KMS-11 (cell line): ENCODE results near the gene ADGRG1.
A peak's percentile ranks its signal among the peaks of the same experiment; 100 is the strongest.

Experiments used
- H2AFZ ChIP-seq: fragments of 200-600 bp; sonication (generic); 2 replicates; pipeline ENCODE4 v1.6.1; 2016; ENCODE audit warnings: antibody characterized with exemption, mixed run types, low read depth
- H3K27ac ChIP-seq: fragments of 200-600 bp; sonication (generic); 2 replicates; pipeline ENCODE4 v1.6.1; 2016; ENCODE audit warnings: mild to moderate bottlenecking, mixed run types
- H3K27me3 ChIP-seq: fragments of 200-600 bp; sonication (generic); 2 replicates; pipeline ENCODE4 v1.6.1; 2017; ENCODE audit warnings: mild to moderate bottlenecking, low read depth, mixed run types, moderate library complexity; ENCODE audit not compliant: insufficient read depth
- H3K36me3 ChIP-seq: fragments of 200-600 bp; sonication (generic); 2 replicates; pipeline ENCODE4 v1.6.1; 2017; ENCODE audit warnings: mild to moderate bottlenecking, mixed run types; ENCODE audit not compliant: insufficient read depth
- H3K4me1 ChIP-seq: fragments of 200-600 bp; sonication (generic); 2 replicates; pipeline ENCODE4 v1.6.1; 2016; ENCODE audit warnings: mild to moderate bottlenecking, low read depth, mixed run types; ENCODE audit not compliant: poor library complexity, severe bottlenecking
- H3K4me2 ChIP-seq: fragments of 200-600 bp; sonication (generic); 2 replicates; pipeline ENCODE4 v1.7.0; 2016; ENCODE audit warnings: mild to moderate bottlenecking, mixed run types
- H3K4me3 ChIP-seq: fragments of 200-600 bp; sonication (generic); IDR thresholded peaks from 2 replicates; pipeline ENCODE4 v1.6.1; 2017; ENCODE audit warnings: low read depth, low read length, mixed read lengths; ENCODE audit not compliant: insufficient read depth
- H3K79me2 ChIP-seq: fragments of 200-600 bp; sonication (generic); 2 replicates; pipeline ENCODE4 v1.6.1; 2016; ENCODE audit warnings: low read depth, mixed run types; ENCODE audit not compliant: insufficient read depth
- H3K9ac ChIP-seq: fragments of 200-600 bp; sonication (generic); 2 replicates; pipeline ENCODE4 v1.6.1; 2016; ENCODE audit warnings: mild to moderate bottlenecking, mixed run types
- H4K20me1 ChIP-seq: fragments of 200-600 bp; sonication (generic); 2 replicates; pipeline ENCODE4 v1.6.1; 2016; ENCODE audit warnings: mild to moderate bottlenecking, mixed run types; ENCODE audit not compliant: insufficient read depth
- TF ChIP-seq, protein P1 (sequence below): fragments of 200-600 bp; sonication (generic); conservative IDR thresholded peaks from 2 replicates; pipeline ENCODE4 v1.6.1; 2017; ENCODE audit warnings: low read depth, mild to moderate bottlenecking, antibody characterized with exemption, low read length, moderate library complexity, mixed read lengths

The ADGRG1 gene

DNA sequence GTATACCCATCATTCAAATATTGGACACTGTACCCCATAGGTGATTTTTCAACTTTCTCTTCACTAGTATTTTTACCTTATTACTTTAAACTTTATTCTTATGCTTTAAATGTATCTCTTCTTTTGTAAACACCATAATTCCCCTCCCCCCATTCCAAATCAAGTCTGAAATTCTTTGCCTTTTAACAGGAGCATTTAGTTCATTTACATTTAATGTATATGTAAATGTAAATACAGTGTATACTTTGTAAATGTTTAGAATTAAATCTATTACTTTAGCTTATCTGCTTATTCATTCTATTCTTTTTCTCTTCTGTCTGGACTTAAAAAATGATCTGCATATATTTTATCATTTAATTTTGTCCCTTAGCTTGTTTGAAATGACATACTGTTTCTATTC is 30.0 kb upstream of the ADGRG1 start:
- H3K4me2 ChIP-seq, result no peak overlapping the region
- H3K27ac ChIP-seq, result no peak overlapping the region
- TF ChIP-seq, protein P1, sequence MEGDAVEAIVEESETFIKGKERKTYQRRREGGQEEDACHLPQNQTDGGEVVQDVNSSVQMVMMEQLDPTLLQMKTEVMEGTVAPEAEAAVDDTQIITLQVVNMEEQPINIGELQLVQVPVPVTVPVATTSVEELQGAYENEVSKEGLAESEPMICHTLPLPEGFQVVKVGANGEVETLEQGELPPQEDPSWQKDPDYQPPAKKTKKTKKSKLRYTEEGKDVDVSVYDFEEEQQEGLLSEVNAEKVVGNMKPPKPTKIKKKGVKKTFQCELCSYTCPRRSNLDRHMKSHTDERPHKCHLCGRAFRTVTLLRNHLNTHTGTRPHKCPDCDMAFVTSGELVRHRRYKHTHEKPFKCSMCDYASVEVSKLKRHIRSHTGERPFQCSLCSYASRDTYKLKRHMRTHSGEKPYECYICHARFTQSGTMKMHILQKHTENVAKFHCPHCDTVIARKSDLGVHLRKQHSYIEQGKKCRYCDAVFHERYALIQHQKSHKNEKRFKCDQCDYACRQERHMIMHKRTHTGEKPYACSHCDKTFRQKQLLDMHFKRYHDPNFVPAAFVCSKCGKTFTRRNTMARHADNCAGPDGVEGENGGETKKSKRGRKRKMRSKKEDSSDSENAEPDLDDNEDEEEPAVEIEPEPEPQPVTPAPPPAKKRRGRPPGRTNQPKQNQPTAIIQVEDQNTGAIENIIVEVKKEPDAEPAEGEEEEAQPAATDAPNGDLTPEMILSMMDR, result no peak
- H3K4me1 ChIP-seq, result peaks cover 36% of the 10 kb centered on the region
- no peaks in the 10 kb centered on the region for H3K36me3 ChIP-seq
- H3K27me3 ChIP-seq, result no peaks in the 10 kb centered on the region
- no peak overlapping the region for H3K4me3 ChIP-seq
- H3K79me2 ChIP-seq, result no peaks in the 10 kb centered on the region
- H3K9ac ChIP-seq, result no peak overlapping the region
- H4K20me1 ChIP-seq, result no peaks in the 10 kb centered on the region
- H2AFZ ChIP-seq, result no peak overlapping the region

DNA sequence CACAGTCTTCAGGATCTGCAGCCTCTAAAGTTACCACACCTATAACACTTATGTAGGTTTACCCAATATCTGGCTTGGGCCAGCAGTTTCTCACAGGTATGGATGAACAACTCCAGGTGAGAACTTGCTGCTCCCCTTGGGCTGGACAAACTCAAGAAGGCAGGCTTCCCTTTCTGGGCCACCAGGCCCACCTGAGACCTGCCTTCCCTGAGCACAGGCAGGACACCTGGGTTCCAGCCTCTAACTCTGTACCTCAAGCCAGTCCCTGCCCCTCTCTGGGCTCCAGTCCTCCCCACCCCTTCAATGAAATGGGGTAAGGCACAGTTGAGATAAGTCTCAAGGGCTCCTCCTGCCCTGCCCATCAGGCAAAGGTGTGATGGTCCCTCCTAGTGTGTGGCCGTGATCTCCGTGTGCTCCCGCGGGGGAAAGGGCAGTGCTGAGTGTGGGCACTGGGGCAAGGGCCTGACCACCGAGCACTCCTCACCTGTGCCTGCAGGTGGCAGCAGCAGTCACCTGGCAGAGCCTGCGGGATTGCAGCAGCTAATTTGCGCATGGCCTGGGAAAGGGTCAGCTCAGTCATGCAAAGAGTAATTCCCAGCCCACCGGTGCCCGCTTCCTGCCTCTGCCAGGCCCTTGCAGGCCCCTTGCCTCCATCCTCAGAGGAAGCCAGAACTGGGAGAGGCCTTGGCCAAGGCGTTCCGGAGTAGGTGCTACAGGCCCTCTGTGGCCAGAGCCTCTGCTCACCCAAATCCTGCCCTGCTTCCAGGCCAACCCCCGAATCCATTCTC is 28.2 kb upstream of the ADGRG1 start:
- Histone ChIP-seq H3K4me2 (peak overlapping the region; percentile 76; the same call in 1 of the 2 replicates), H3K79me2 (no peaks in the 10 kb centered on the region), H2AFZ (peak overlapping the region; percentile 42; the same call in 1 of the 2 replicates), H3K27ac (peak overlapping the region; percentile 88), H3K4me3 (no peak overlapping the region), H3K27me3 (no peaks in the 10 kb centered on the region), H4K20me1 (no peaks in the 10 kb centered on the region), H3K36me3 (no peaks in the 10 kb centered on the region), H3K4me1 (peaks cover 51% of the 10 kb centered on the region), H3K9ac (no peak overlapping the region)
- TF ChIP-seq, protein P1, result peak; percentile 69

DNA sequence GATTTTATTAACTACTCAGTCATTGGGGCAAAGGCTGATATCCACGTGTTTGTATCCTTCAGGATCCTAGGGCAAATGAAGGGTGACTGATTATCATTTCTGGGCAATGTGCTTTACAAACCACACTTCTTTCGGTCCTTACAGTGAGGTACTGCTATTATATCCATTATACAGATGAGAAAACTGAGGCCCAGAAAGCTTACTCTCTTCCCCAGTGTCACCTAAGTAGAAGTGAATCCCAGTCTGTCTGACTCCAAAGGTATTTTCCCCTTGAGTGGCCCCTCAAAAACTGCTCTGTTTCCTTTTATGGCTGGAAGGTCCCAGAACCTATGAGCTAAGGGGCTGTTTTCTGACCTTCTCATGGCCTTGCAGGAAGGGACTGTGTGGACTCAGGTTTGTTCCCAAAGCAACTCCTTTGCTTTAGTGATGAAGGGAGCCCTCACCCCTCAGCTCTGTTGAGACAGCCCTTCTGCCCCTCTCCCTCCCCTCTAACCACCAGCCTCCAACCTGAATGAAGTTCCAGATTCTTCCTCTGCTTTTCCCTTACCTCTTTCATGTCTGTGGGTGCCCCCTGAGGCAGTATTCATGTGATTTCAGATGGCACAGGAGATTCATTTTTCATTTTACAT is 27.4 kb upstream of the ADGRG1 start:
- Histone ChIP-seq H2AFZ (peak overlapping the region; percentile 24; the same call in 1 of the 2 replicates), H3K27ac (peak overlapping the region; percentile 88), H4K20me1 (no peaks in the 10 kb centered on the region), H3K9ac (peak overlapping the region; percentile 32; the same call in 1 of the 2 replicates), H3K4me3 (no peak overlapping the region), H3K79me2 (no peaks in the 10 kb centered on the region), H3K4me2 (peak overlapping the region; percentile 76), H3K4me1 (peaks cover 59% of the 10 kb centered on the region), H3K27me3 (no peaks in the 10 kb centered on the region), H3K36me3 (no peaks in the 10 kb centered on the region)
- TF ChIP-seq, protein P1, result no peak

DNA sequence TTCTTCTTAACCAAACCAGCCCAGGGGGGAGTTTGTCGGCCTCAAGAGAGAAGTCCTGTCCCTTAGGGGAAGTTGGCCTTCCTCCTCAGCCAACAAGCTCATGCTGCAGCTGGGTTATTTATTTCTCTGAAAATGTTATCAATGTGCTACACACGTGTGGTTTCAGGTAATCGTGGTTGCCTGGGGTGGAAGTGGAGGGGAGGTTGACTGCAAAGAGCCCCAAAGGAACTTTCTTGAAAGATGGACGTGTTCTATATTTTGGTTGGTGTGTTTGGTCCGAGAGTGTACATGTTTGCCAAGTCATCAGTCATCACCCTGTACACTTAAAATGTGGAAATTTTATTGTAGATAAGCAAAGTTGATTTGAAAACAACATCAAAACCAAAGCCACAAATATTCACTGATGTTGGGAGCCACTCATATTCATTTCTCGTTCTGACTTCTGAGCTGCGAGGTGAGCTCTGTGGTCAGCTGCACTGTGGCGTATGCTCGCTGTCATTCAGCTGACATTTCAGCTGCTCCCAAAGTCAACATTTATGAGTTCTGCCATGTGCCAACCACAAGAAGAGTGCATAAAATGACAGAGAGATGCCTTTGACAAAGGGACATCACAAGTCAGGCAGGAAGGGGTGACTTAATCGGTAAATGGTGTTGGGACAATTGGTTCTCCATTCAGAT is 26.5 kb upstream of the ADGRG1 start:
- Histone ChIP-seq H3K36me3 (no peaks in the 10 kb centered on the region), H3K79me2 (no peaks in the 10 kb centered on the region), H3K9ac (peak overlapping the region; percentile 32; the same call in 1 of the 2 replicates), H3K4me3 (no peak overlapping the region), H3K27ac (peak overlapping the region; percentile 88), H4K20me1 (no peaks in the 10 kb centered on the region), H2AFZ (peak overlapping the region; percentile 24; the same call in 1 of the 2 replicates), H3K27me3 (no peaks in the 10 kb centered on the region), H3K4me1 (peaks cover 68% of the 10 kb centered on the region), H3K4me2 (peak overlapping the region; percentile 76)
- TF ChIP-seq, protein P1, result no peak
